HG03520 (cell line): Measurements from ENCODE around the gene TSPAN31.
A peak's percentile ranks its signal among the peaks of the same experiment; 100 is the strongest.

ENCODE experiments used
- ATAC-seq: cut with Tn5 transposase; IDR thresholded peaks from one replicate; pipeline ENCODE4 v1.9.1; 2021; ENCODE audit warnings: mild to moderate bottlenecking, moderate library complexity; ENCODE audit not compliant: unreplicated experiment

TSPAN31 gene

GRCh38 chr12:57782243-57782607 is 37.4 kb downstream of the TSPAN31 start:
- peak; percentile 19 for ATAC-seq

DNA sequence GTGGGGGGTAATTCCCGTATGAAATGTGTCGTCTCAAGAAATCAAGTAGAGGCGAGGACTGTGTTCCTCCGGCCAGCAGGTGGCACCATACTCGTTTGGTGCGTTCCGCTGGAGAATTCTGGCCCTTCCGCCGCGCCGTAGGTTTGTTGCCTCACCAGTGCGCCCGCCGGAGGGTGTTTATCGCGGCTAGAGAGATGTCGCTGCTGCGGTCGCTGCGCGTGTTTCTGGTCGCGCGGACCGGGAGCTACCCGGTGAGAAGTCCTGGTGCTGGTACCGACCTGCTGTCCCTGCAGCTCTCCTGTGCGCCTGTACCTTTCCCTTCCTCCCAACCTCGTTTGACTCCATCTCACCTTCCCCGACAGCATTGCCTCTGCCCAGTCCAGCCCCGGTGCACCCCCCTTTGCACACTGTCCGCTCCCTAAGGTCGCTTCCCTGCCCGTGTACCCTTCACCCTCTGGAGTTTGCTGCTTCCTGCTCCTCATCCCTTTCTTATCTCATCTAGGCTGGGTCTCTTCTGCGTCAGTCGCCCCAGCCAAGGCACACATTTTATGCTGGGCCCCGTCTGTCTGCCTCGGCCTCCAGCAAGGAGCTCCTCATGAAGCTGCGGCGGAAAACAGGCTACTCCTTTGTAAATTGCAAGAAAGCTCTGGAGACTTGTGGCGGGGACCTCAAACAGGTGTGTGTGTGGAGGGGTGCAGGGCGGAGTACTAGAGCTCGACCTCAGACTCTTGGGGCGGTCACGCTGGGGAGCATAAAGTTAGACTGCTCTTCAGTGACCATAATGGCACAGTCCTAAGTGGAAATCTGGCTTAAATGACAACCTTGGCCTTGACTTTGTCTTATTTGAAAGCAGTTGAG is 38.0 kb downstream of the TSPAN31 start, which contains the start of gene TSFM:
TSFM (plus strand) TSS at position 180 of the 858 bp plus-strand sequence; CDS start at position 195, 15 bp downstream.
- ATAC-seq, result peak; percentile 74

GRCh38 chr12:57783466-57783801 is 38.6 kb downstream of the TSPAN31 start:
- no peak for ATAC-seq

GRCh38 chr12:57783861-57784260 is 39.0 kb downstream of the TSPAN31 start:
- ATAC-seq, result no peak

- ATAC-seq, result no peak
Measured at GRCh38 chr12:57793920-57794319, 49.1 kb downstream of the TSPAN31 start.

DNA sequence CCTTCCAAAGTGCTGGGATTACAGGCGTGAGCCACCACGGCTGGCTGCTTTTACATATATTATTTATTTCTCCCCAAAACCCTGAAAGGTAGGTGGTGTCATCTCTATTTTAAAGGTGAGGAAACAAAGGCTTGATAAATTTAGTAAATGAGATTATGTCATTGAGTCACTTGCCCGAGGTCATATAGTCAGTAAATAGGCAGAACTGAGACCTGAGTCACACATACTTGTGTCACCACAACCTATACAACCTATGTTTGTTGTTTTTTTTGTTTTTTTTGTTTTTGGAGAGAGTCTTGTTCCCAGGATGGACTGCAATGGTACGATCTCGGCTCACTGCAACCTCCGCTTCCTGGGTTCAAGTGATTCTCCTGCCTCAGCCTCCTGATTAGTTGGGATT is 50.5 kb downstream of the TSPAN31 start:
- no peak for ATAC-seq

GRCh38 chr12:57796996-57797395 is 52.2 kb downstream of the TSPAN31 start:
- no peak for ATAC-seq

DNA sequence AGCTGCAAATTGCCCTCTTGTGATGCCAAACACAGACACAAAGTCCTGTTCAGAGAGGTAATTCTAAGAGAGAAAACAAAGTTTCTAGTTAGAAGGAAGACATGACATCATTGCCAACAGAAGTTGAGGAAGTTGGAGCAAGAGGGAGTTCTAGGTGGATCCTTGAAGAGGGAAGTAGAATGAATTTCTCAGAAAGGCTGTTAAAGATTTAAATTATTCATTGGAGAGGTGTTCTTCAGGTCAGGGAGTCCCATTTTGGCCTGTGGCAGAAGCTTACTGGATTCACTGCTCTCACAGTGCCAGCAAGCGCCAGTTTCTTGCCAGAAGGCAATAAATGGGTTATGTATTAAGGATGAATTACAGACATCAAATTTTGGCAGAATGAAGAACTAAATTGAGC is 53.1 kb downstream of the TSPAN31 start:
- no peak for ATAC-seq
